ENCODE data around the gene ATP8B2.

Gene ATP8B2

DNA sequence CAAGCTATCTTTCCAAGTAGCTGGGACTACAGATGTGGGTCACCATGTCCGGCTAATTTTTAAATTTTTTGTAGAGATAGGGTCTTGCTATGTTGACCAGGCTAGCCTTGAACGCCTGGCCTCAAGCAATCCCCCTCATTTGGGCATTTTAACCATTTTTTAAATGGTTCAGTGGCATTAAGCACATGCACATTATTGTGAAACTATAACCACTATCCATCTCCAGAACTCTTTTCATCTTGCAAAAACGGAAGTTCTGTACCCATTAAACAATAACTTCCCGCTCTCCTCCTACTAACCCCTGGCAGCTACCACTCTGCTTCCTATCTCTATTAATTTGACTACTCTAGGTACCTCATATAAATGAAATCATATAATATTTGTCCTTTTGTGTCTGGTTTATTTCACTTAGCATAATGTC is 75.1 kb downstream of the ATP8B2 start:
- no peak for DNase-seq
